Vagina (tissue), 2 donors: ENCODE measurements around the gene TAC4.
"Not testable (repeated sequence)": the region's sequence is repeated elsewhere in the genome, so short reads cannot be mapped to it uniquely, and the experiment has no call there.

Source experiments
- CTCF ChIP-seq, 3 experiments: fragments of 450-650 bp in 2 of 3; fragments of 200-600 bp in 1 of 3; sonication (generic) in 1 of 3; IDR thresholded peaks; one replicate each; pipeline ENCODE4 v1.5.1; 2017 to 2019; ENCODE audit warnings: antibody characterized with exemption in 3 of 3, mild to moderate bottlenecking in 2 of 3, moderate library complexity in 2 of 3
- POLR2AphosphoS5 ChIP-seq, 2 donors: sonication (generic); formaldehyde crosslinking; IDR thresholded peaks; one replicate each; pipeline ENCODE4 v1.9.0; 2017; ENCODE audit warnings: antibody characterized with exemption in 2 of 2, mild to moderate bottlenecking in 2 of 2, low read depth in 1 of 2; ENCODE audit not compliant: insufficient read depth in 1 of 2

GRCh38 chr17:49828325-49828724, 19.5 kb downstream of the TAC4 start:
- not testable (repeated sequence) for TF ChIP-seq CTCF (IDR thresholded peaks at IDR 0.05); POLR2AphosphoS5 (IDR thresholded peaks at IDR 0.05; ENCODE audit: insufficient read depth in 1 of 2, low read depth in 1 of 2)
